Upper lobe of right lung (tissue), 1 donor: Measurements from ENCODE around the gene CFI. TPM values are rescaled to one million over a fixed set of nuclear protein-coding genes. Genes with fewer than 3 reads are reported as not detected.

Source experiments
- ATAC-seq: fragments of 200-7000 bp; cut with Tn5 transposase; one replicate; pipeline ENCODE4 v1.9.1; 2020; ENCODE audit warnings: mild to moderate bottlenecking, moderate library complexity
- DNase-seq: peaks from one replicate; pipeline ENCODE4 v3.0.0-alpha.2; 2020
- H3K27ac ChIP-seq: fragments of 200-600 bp; one replicate; pipeline ENCODE4 v1.8.0; 2022
- H3K27me3 ChIP-seq: fragments of 200-600 bp; one replicate; pipeline ENCODE4 v1.8.0; 2022; ENCODE audit warnings: mild to moderate bottlenecking
- H3K36me3 ChIP-seq: fragments of 200-600 bp; one replicate; pipeline ENCODE4 v1.8.0; 2022
- H3K4me1 ChIP-seq: fragments of 200-600 bp; one replicate; pipeline ENCODE4 v1.8.0; 2022
- H3K4me3 ChIP-seq: fragments of 200-600 bp; one replicate; pipeline ENCODE4 v1.8.0; 2022; ENCODE audit warnings: mild to moderate bottlenecking
- H3K9me3 ChIP-seq: fragments of 200-600 bp; one replicate; pipeline ENCODE4 v1.8.0; 2022
- CTCF ChIP-seq: fragments of 200-600 bp; IDR thresholded peaks from one replicate; pipeline ENCODE4 v1.8.0; 2022; ENCODE audit warnings: antibody characterized with exemption
- intact Hi-C: fragments of 100-400 bp; cut with DNase I; formaldehyde crosslinking; loops from one replicate; pipeline ENCODE4 v1.11.0; 2022
- total RNA-seq: library from RNA; stranded (reverse); fragmentation: NEBNext Ultra II Directional; extraction: Animal tissue kit (Norgen Biotek cat#: 25700); gene quantifications from one replicate; pipeline ENCODE4 v1.2.1, GENCODE V29; 2021
- donor health status: DM: no; HTN: yes; CAD: no; lungs with severe emphysema.

CFI gene
- total RNA-seq, 1 donor from 2014 or later: 61.0 TPM

DNA sequence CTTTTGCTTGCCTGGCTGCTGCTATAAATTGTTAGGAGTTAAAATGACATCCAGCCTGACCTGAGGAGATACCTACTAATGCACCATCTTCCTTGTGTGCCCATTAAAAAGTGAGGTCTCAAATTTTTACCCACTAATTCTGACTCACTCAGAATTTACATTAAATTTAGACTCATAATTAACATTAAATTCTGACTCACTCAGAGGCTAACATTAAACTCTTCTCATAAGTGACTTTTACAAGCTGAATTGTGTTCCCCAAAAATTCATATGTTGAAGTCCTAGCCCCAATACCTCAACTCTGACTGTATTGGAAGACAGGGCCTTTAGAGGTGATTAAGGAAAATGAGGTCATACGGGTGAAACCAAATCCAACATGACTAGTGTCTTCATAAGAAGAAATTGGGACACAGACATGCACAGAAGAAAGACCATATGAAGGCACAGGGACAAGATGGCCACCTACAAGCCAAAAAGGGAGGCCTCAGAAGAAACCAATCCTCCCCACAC is 110.3 kb downstream of the CFI start:
- TF ChIP-seq CTCF: no peak
- intact Hi-C loops: no loop called here
- ATAC-seq: no peak
- Histone ChIP-seq H3K4me1 (no peaks in the 10 kb centered on the region), H3K27me3 (no peaks in the 10 kb centered on the region), H3K4me3 (no peak overlapping the region), H3K9me3 (no peaks in the 10 kb centered on the region), H3K27ac (no peak overlapping the region), H3K36me3 (peaks cover 66% of the 10 kb centered on the region)
- DNase-seq: no peak

Other genes starting within 250 kb of the CFI start
- 14.8 TPM for gene MCUB, start 241.8 kb downstream of the CFI start, total RNA-seq
- gene CASP6, start 98.6 kb downstream of the CFI start, total RNA-seq: 15.2 TPM
- gene PLA2G12A, start 71.9 kb downstream of the CFI start, total RNA-seq: 45.7 TPM
- 12.2 TPM for gene GAR1, start 13.8 kb upstream of the CFI start, total RNA-seq
- not detected for gene RRH, start 26.0 kb upstream of the CFI start, total RNA-seq
- gene LRIT3, start 46.1 kb upstream of the CFI start, total RNA-seq: 0.14 TPM
- 2.4 TPM for gene EGF, start 110.9 kb upstream of the CFI start, total RNA-seq